Measurements from ENCODE around the gene LAMP5. TPM values are rescaled to one million over a fixed set of nuclear protein-coding genes. Genes with fewer than 3 reads are reported as not detected.

LAMP5 gene
- total RNA-seq, 1 donor from 2014 or later: not detected

GRCh38 chr20:9578594-9578993 lies 64.2 kb downstream of the LAMP5 start:
- intact Hi-C loops (cut with micrococcal nuclease): loop anchor here (10.0 kb wide), 1 partner anchor 64 kb away; the partner anchor contains the start of gene LAMP5

Measured in T-helper 2 cell treated with Interferon-gamma antibody and Interleukin-4, amounts not matched to agents 100 ng/mL and 5 ng/mL, for 36 hours (primary cell).